Astrocyte of the cerebellum (primary cell): ENCODE measurements around the gene ANKRD33B.

ENCODE experiments used
- DNase-seq: peaks from one replicate; pipeline ENCODE4 v3.0.0-alpha.2; 2011; ENCODE audit warnings: low read depth
- H3K4me3 ChIP-seq: 2 replicates; pipeline ENCODE4 v1.5.1; 2011; ENCODE audit warnings: mild to moderate bottlenecking, low read depth, low read length, moderate library complexity
- CTCF ChIP-seq: IDR thresholded peaks from 2 replicates; pipeline ENCODE4 v1.5.1; 2012; ENCODE audit warnings: low read length, low read depth, moderate library complexity, mild to moderate bottlenecking; ENCODE audit errors: missing control alignments
- in situ Hi-C: cut with HindIII; loops from 2 replicates; pipeline ENCODE4 v1.10.0; 2017; ENCODE audit warnings: low sequenced_read_pairs

Gene ANKRD33B

GRCh38 chr5:10583663-10584572, 20.0 kb downstream of the ANKRD33B start:
- H3K4me3 ChIP-seq: no peak overlapping the region
- no peak for DNase-seq
- in situ Hi-C loops: no loop called here
- no peak for TF ChIP-seq CTCF

GRCh38 chr5:10584714-10585517, 21.0 kb downstream of the ANKRD33B start:
- no peak for DNase-seq
- H3K4me3 ChIP-seq: no peak overlapping the region
- in situ Hi-C loops: no loop called here
- TF ChIP-seq CTCF: no peak

GRCh38 chr5:10585518-10585915, 21.6 kb downstream of the ANKRD33B start:
- no peak for DNase-seq
- no peak for TF ChIP-seq CTCF
- H3K4me3 ChIP-seq: no peak overlapping the region
- in situ Hi-C loops: no loop called here

GRCh38 chr5:10586008-10586407, 22.1 kb downstream of the ANKRD33B start:
- in situ Hi-C loops: no loop called here
- no peak overlapping the region for H3K4me3 ChIP-seq
- TF ChIP-seq CTCF: no peak
- DNase-seq: no peak

GRCh38 chr5:10586555-10586954, 22.7 kb downstream of the ANKRD33B start:
- no peak overlapping the region for H3K4me3 ChIP-seq
- in situ Hi-C loops: no loop called here
- DNase-seq: no peak
- TF ChIP-seq CTCF: no peak

- no peak for DNase-seq
- no peak overlapping the region for H3K4me3 ChIP-seq
- no peak for TF ChIP-seq CTCF
- in situ Hi-C loops: no loop called here
These were observed 24.4 kb downstream of the ANKRD33B start for GRCh38 chr5:10588109-10588775.
